ENCODE measurements around the gene LRIT1.

GRCh38 chr10:84217746-84218145, 23.6 kb downstream of the LRIT1 start:
- TF ChIP-seq CTCF (IDR thresholded peaks at IDR 0.05) (no peak), POLR2A (IDR thresholded peaks at IDR 0.05) (no peak)
